Common myeloid progenitor, CD34-positive (primary cell): ENCODE data around the gene JPT2.
A peak's percentile ranks its signal among the peaks of the same experiment; 100 is the strongest.

Experiments used
- CTCF ChIA-PET: fragments of 350-600 bp; sonication (Branson Sonifier 250); formaldehyde crosslinking; loops from one replicate; lab custom pipeline; 2021; ENCODE audit warnings: antibody characterized with exemption; lab: Charles Lee
- POLR2A ChIA-PET: fragments of 350-600 bp; sonication (Branson Sonifier 250); formaldehyde crosslinking; loops from one replicate; lab custom pipeline; 2021; ENCODE audit warnings: antibody characterized with exemption; lab: Charles Lee
- DNase-seq, 3 donors: peaks; one replicate each; pipeline versions ENCODE4 v3.0.0 to v3.0.0-alpha.2; 2013
- H3K27ac ChIP-seq, 2 experiments: 1 replicate in 1 of 2; 2 replicates in 1 of 2; pipeline ENCODE4 v1.7.0; 2013; ENCODE audit warnings: inconsistent platforms in 2 of 2, low read length in 2 of 2, mild to moderate bottlenecking in 2 of 2, low read depth in 1 of 2, moderate library complexity in 1 of 2; ENCODE audit not compliant: severe bottlenecking in 2 of 2, insufficient read depth in 1 of 2, poor library complexity in 1 of 2
- H3K27me3 ChIP-seq, 5 experiments: replicated peaks in 2 of 5; 1 replicate in 3 of 5; 2 replicates in 2 of 5; pipeline versions ENCODE4 v1.6.1 to v1.7.0; 2013; ENCODE audit warnings: low read length in 4 of 5, mild to moderate bottlenecking in 2 of 5, moderate library complexity in 2 of 5, inconsistent platforms in 1 of 5; ENCODE audit not compliant: insufficient read depth in 5 of 5, control insufficient read depth in 4 of 5
- H3K36me3 ChIP-seq, 4 experiments: 1 replicate in 2 of 4; 2 replicates in 2 of 4; pipeline versions ENCODE4 v1.6.1 to v1.7.0; 2013; ENCODE audit warnings: low read length in 3 of 4, control low read depth in 1 of 4, mild to moderate bottlenecking in 1 of 4; ENCODE audit not compliant: control insufficient read depth in 4 of 4, insufficient read depth in 4 of 4
- H3K4me1 ChIP-seq, 4 experiments: 1 replicate in 3 of 4; 2 replicates in 1 of 4; pipeline versions ENCODE4 v1.6.1 to v1.7.1; 2013; ENCODE audit warnings: low read length in 3 of 4, mild to moderate bottlenecking in 3 of 4, control low read depth in 1 of 4, inconsistent platforms in 1 of 4, moderate library complexity in 1 of 4; ENCODE audit not compliant: control insufficient read depth in 4 of 4, insufficient read depth in 4 of 4; ENCODE audit errors: control extremely low read depth in 1 of 4
- H3K4me3 ChIP-seq, 7 experiments: 1 replicate in 4 of 7; 2 replicates in 3 of 7; pipeline versions ENCODE4 v1.5.1 to v1.7.0; 2013; ENCODE audit warnings: mild to moderate bottlenecking in 7 of 7, low read length in 6 of 7, moderate library complexity in 6 of 7, inconsistent platforms in 2 of 7, low read depth in 2 of 7, control low read depth in 1 of 7; ENCODE audit not compliant: insufficient read depth in 4 of 7, control insufficient read depth in 1 of 7; ENCODE audit errors: extremely low read depth in 1 of 7
- H3K9me3 ChIP-seq, 5 experiments: 1 replicate in 4 of 5; 2 replicates in 1 of 5; pipeline versions ENCODE4 v1.6.1 to v1.7.1; 2013; ENCODE audit warnings: low read length in 4 of 5, mild to moderate bottlenecking in 2 of 5, inconsistent platforms in 1 of 5, low read depth in 1 of 5, moderate library complexity in 1 of 5; ENCODE audit not compliant: control insufficient read depth in 4 of 5, insufficient read depth in 2 of 5; ENCODE audit errors: control extremely low read depth in 1 of 5
- WGBS: methylation state at CpG from one replicate; pipeline ENCODE4 v1.1.5; 2013; ENCODE audit not compliant: insufficient coverage; 5-methylcytosine and 5-hydroxymethylcytosine counted together

The JPT2 gene

GRCh38 chr16:1705688-1706385, 27.8 kb downstream of the JPT2 start, which contains the start of gene MAPK8IP3:
TSS of gene MAPK8IP3 (plus strand) at chr16:1706195. CDS start at chr16:1706340, 145 bp downstream.
- Histone ChIP-seq H3K4me1 (peaks cover 0 to 32% (median 24%) of the 10 kb centered on the region in 4 experiments), H3K9me3 (no peaks in the 10 kb centered on the region), H3K4me3 (peak within 1 kb of the TSS; percentile 60 to 98 (median 91)), H3K27me3 (no peaks in the 10 kb centered on the region), H3K36me3 (peaks cover 0 to 34% (median 16%) of the 10 kb centered on the region in 4 experiments), H3K27ac (peak within 1 kb of the TSS; percentile 64 to 87)
- WGBS = 0% methylated on average over 72 of the region's 79 CpGs
- ChIA-PET POLR2A (interaction anchor here (0.6 to 1.3 kb wide), 5 partner anchors 28 to 276 kb away, joined by 3 to 6 read pairs (median 3); partner anchors contain the start of genes JPT2 and RPS2), CTCF (interaction anchor here (0.6 to 1.7 kb wide), 16 partner anchors 8 to 445 kb away, joined by 3 to 11 read pairs (median 4); partner anchors contain the start of genes JPT2 and UQCC4)
- peak; percentile 84 to 94 (median 92) for DNase-seq

- peak in 2 of 3 donors; percentile 63 to 70 for DNase-seq
- H3K9me3 ChIP-seq = no peaks in the 10 kb centered on the region
- ChIA-PET CTCF (interaction anchor here (0.6 to 1.7 kb wide), 11 partner anchors 9 to 65 kb away, joined by 3 to 11 read pairs (median 4); partner anchors contain the start of gene JPT2), POLR2A (interaction anchor here (0.8 to 1.3 kb wide), 4 partner anchors 29 to 258 kb away, joined by 3 to 6 read pairs (median 3); partner anchors contain the start of genes JPT2 and RPS2)
- H3K4me1 ChIP-seq = peaks cover 0 to 38% (median 24%) of the 10 kb centered on the region in 4 experiments
- no peaks in the 10 kb centered on the region for H3K27me3 ChIP-seq
- peak overlapping the region; percentile 60 to 98 (median 91) for H3K4me3 ChIP-seq
- peaks cover 0 to 30% (median 12%) of the 10 kb centered on the region in 4 experiments for H3K36me3 ChIP-seq
- peak overlapping the region; percentile 64 to 87 for H3K27ac ChIP-seq
- 0% methylated on average over 38 of the region's 62 CpGs for WGBS
These were observed 28.5 kb downstream of the JPT2 start for GRCh38 chr16:1706386-1707192.

GRCh38 chr16:1707193-1707790, 29.2 kb downstream of the JPT2 start:
- ChIA-PET POLR2A (no interaction called here), CTCF (interaction anchor here (0.6 to 1.1 kb wide), 2 partner anchors 21 to 66 kb away, joined by 3 read pairs; no protein-coding TSS in a partner anchor)
- peaks cover 0 to 24% (median 10%) of the 10 kb centered on the region in 4 experiments for H3K36me3 ChIP-seq
- H3K4me3 ChIP-seq = peak overlapping the region; percentile 11 to 95 (median 78)
- DNase-seq = peak in 2 of 3 donors; percentile 18 to 39
- H3K27ac ChIP-seq = peak overlapping the region; percentile 50 to 87
- 13% methylated on average over 13 of the region's 16 CpGs for WGBS
- H3K4me1 ChIP-seq = peaks cover 0 to 41% (median 26%) of the 10 kb centered on the region in 4 experiments
- H3K27me3 ChIP-seq = no peaks in the 10 kb centered on the region
- no peaks in the 10 kb centered on the region for H3K9me3 ChIP-seq

- peak overlapping the region in 1 of 2 experiments; percentile 87 for H3K27ac ChIP-seq
These were observed 30.1 kb downstream of the JPT2 start for GRCh38 chr16:1708083-1708767.

GRCh38 chr16:1708768-1709180, 30.7 kb downstream of the JPT2 start:
- Histone ChIP-seq H3K4me3 (no peak overlapping the region), H3K27me3 (no peaks in the 10 kb centered on the region), H3K9me3 (no peaks in the 10 kb centered on the region), H3K4me1 (peaks cover 0 to 56% (median 38%) of the 10 kb centered on the region in 4 experiments), H3K27ac (peak overlapping the region in 1 of 2 experiments; percentile 87), H3K36me3 (peaks cover 0 to 15% (median 6%) of the 10 kb centered on the region in 4 experiments)
- WGBS = 89% methylated on average over 13 of the region's 13 CpGs
- DNase-seq = no peak
- ChIA-PET POLR2A (no interaction called here), CTCF (no interaction called here)

More at GRCh38 chr16:1708083-1708767, 30.1 kb downstream of the JPT2 start:
- no peaks in the 10 kb centered on the region for H3K9me3 ChIP-seq
- H3K4me3 ChIP-seq = peak overlapping the region in 4 of 7 experiments; percentile 64 to 91 (median 78)
- H3K36me3 ChIP-seq = peaks cover 0 to 18% (median 6%) of the 10 kb centered on the region in 4 experiments
- peak in 2 of 3 donors; percentile 11 to 27 for DNase-seq
- CTCF ChIA-PET = interaction anchor here (1.1 kb wide), 1 partner anchor 67 kb away, joined by 3 read pairs; no protein-coding TSS in a partner anchor
- POLR2A ChIA-PET = no interaction called here
- WGBS = 96% methylated on average over 16 of the region's 18 CpGs
- peaks cover 0 to 50% (median 33%) of the 10 kb centered on the region in 4 experiments for H3K4me1 ChIP-seq
- H3K27me3 ChIP-seq = no peaks in the 10 kb centered on the region

- Histone ChIP-seq H3K27me3 (no peaks in the 10 kb centered on the region), H3K27ac (no peak overlapping the region), H3K4me3 (no peak overlapping the region), H3K36me3 (peaks cover 0 to 15% (median 7%) of the 10 kb centered on the region in 4 experiments), H3K4me1 (peaks cover 0 to 61% (median 42%) of the 10 kb centered on the region in 4 experiments), H3K9me3 (no peaks in the 10 kb centered on the region)
- POLR2A ChIA-PET = no interaction called here
- 90% methylated on average over 12 of the region's 15 CpGs for WGBS
- CTCF ChIA-PET = no interaction called here
- no peak for DNase-seq
These were observed 31.3 kb downstream of the JPT2 start for GRCh38 chr16:1709356-1709755.
